IMR-90 (cell line): ENCODE results near the gene TEAD4.

Experiments
- BHLHE40 ChIP-seq: fragments of 150-350 bp; IDR thresholded peaks from 2 replicates; pipeline ENCODE4 v1.6.1; 2016; ENCODE audit warnings: mild to moderate bottlenecking, low read depth, low read length
- CEBPB ChIP-seq: IDR thresholded peaks from 2 replicates; pipeline ENCODE4 v1.6.1; 2012; ENCODE audit warnings: low read depth, low read length, improper control_type of control experiment
- CTCF ChIP-seq: conservative IDR thresholded peaks from 2 replicates; pipeline ENCODE4 v1.5.1; 2012; ENCODE audit warnings: mild to moderate bottlenecking, low read depth, low read length, improper control_type of control experiment
- FOS ChIP-seq: fragments of 150-350 bp; IDR thresholded peaks from 2 replicates; pipeline ENCODE4 v1.6.1; 2016; ENCODE audit warnings: low read depth, low read length
- MAFK ChIP-seq: IDR thresholded peaks from 2 replicates; pipeline ENCODE4 v1.6.1; 2012; ENCODE audit warnings: low read depth, low read length, improper control_type of control experiment
- MAZ ChIP-seq: IDR thresholded peaks from 2 replicates; pipeline ENCODE4 v1.6.1; 2012; ENCODE audit warnings: low read depth, mild to moderate bottlenecking, low read length, improper control_type of control experiment, moderate library complexity, borderline replicate concordance
- MXI1 ChIP-seq: IDR thresholded peaks from 2 replicates; pipeline ENCODE4 v1.6.1; 2012; ENCODE audit warnings: low read depth, mild to moderate bottlenecking, low read length, moderate library complexity, borderline replicate concordance
- POLR2A ChIP-seq: IDR thresholded peaks from 2 replicates; pipeline ENCODE4 v1.6.1; 2012; ENCODE audit warnings: mild to moderate bottlenecking, low read depth, low read length
- RAD21 ChIP-seq: IDR thresholded peaks from 2 replicates; pipeline ENCODE4 v1.6.1; 2012; ENCODE audit warnings: low read length, improper control_type of control experiment
- RCOR1 ChIP-seq: IDR thresholded peaks from 2 replicates; pipeline ENCODE4 v1.6.1; 2012; ENCODE audit warnings: mild to moderate bottlenecking, low read length, improper control_type of control experiment; ENCODE audit not compliant: insufficient replicate concordance
- SMC3 ChIP-seq: fragments of 150-350 bp; IDR thresholded peaks from 2 replicates; pipeline ENCODE4 v1.6.1; 2016; ENCODE audit warnings: low read depth, mild to moderate bottlenecking, antibody characterized with exemption, low read length, moderate library complexity
- USF2 ChIP-seq: fragments of 150-350 bp; IDR thresholded peaks from 2 replicates; pipeline ENCODE4 v1.6.1; 2017; ENCODE audit warnings: mild to moderate bottlenecking, antibody characterized with exemption, low read length, low read depth

- no peak for TF ChIP-seq CTCF
- peak; percentile 63 for TF ChIP-seq POLR2A
- TF ChIP-seq BHLHE40: peak; percentile 63
- TF ChIP-seq MXI1: peak; percentile 77; the same call in 1 of the 2 replicates
- TF ChIP-seq SMC3: no peak
- no peak for TF ChIP-seq RAD21
- peak; percentile 20; the same call in 1 of the 2 replicates for TF ChIP-seq MAZ
- no peak for TF ChIP-seq MAFK
- no peak for TF ChIP-seq FOS
- TF ChIP-seq RCOR1: no peak
- TF ChIP-seq CEBPB: no peak
- TF ChIP-seq USF2: peak; percentile 58; the same call in 1 of the 2 replicates
These were observed 550 bp downstream of the TEAD4 start for GRCh38 chr12:2959505-2960389.
